GM19328 (cell line): Measurements from ENCODE around the gene SFRP5.

Experiments
- ATAC-seq: cut with Tn5 transposase; IDR thresholded peaks from one replicate; pipeline ENCODE4 v1.9.1; 2021; ENCODE audit warnings: mild to moderate bottlenecking, moderate library complexity; ENCODE audit not compliant: unreplicated experiment

The SFRP5 gene

GRCh38 chr10:97771913-97772823, at the start of gene SFRP5:
Gene SFRP5 (minus strand): TSS chr10:97771999. CDS start chr10:97771833, 166 bp downstream.
- no peak for ATAC-seq

- ATAC-seq = no peak
Measured at GRCh38 chr10:97820096-97820704, 48.4 kb upstream of the SFRP5 start.

GRCh38 chr10:97818572-97818971, 46.8 kb upstream of the SFRP5 start:
- no peak for ATAC-seq

- ATAC-seq = no peak
Measured at GRCh38 chr10:97816609-97817008, 44.8 kb upstream of the SFRP5 start.

- no peak for ATAC-seq
Measured at GRCh38 chr10:97814996-97815395, 43.2 kb upstream of the SFRP5 start.

GRCh38 chr10:97813311-97813710, 41.5 kb upstream of the SFRP5 start:
- no peak for ATAC-seq

- ATAC-seq = no peak
Measured at GRCh38 chr10:97812696-97813095, 40.9 kb upstream of the SFRP5 start.

GRCh38 chr10:97811958-97812357, 40.2 kb upstream of the SFRP5 start:
- ATAC-seq = no peak

GRCh38 chr10:97810446-97810845, 38.6 kb upstream of the SFRP5 start:
- ATAC-seq = no peak

GRCh38 chr10:97805949-97806348, 34.1 kb upstream of the SFRP5 start:
- ATAC-seq = no peak

GRCh38 chr10:97805096-97805884, 33.5 kb upstream of the SFRP5 start:
- ATAC-seq = no peak

- no peak for ATAC-seq
Measured at GRCh38 chr10:97801422-97801821, 29.6 kb upstream of the SFRP5 start.

GRCh38 chr10:97800474-97800873, 28.7 kb upstream of the SFRP5 start:
- no peak for ATAC-seq

- no peak for ATAC-seq
Measured at GRCh38 chr10:97798958-97799610, 27.3 kb upstream of the SFRP5 start.

- no peak for ATAC-seq
Measured at GRCh38 chr10:97796651-97797050, 24.9 kb upstream of the SFRP5 start.

- no peak for ATAC-seq
Measured at GRCh38 chr10:97795886-97796285, 24.1 kb upstream of the SFRP5 start.

GRCh38 chr10:97791824-97792721, 20.3 kb upstream of the SFRP5 start:
- ATAC-seq = no peak

- no peak for ATAC-seq
Measured at GRCh38 chr10:97789770-97790397, 18.1 kb upstream of the SFRP5 start.
